NCI-H1092 (cell line): Measurements from ENCODE around the gene HNRNPH2.

Experiments
- DNase-seq: peaks from one replicate; lab custom pipeline; 2025; lab: John Stamatoyannopoulos, UW

HNRNPH2 gene

GRCh38 chrX:101395789-101396188 lies 12.2 kb upstream of the HNRNPH2 start:
- no peak for DNase-seq

GRCh38 chrX:101397779-101398178 lies 10.2 kb upstream of the HNRNPH2 start:
- DNase-seq: no peak

GRCh38 chrX:101398694-101399093 lies 9.3 kb upstream of the HNRNPH2 start:
- no peak for DNase-seq

- no peak for DNase-seq
Observed at GRCh38 chrX:101399825-101400224, 8.2 kb upstream of the HNRNPH2 start.

GRCh38 chrX:101407167-101407747 lies 765 bp upstream of the HNRNPH2 start:
- no peak for DNase-seq

DNA sequence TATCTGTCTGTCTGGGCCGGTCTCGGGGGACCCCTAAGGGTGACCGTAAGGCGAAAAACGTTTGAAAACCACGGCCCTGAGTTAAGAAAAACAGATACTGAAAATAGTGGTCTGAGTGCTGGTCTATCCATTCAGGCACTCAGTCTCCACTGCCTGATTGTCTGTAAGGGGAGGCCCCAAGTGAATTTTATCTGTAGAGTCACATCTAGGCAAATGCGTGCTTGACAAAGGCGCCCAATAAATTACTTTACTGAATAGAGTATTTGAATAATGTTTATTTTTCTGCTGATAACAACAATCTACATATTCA lies 465 bp downstream of the HNRNPH2 start:
- DNase-seq: no peak

GRCh38 chrX:101409043-101409442 lies 1.0 kb downstream of the HNRNPH2 start:
- no peak for DNase-seq

DNA sequence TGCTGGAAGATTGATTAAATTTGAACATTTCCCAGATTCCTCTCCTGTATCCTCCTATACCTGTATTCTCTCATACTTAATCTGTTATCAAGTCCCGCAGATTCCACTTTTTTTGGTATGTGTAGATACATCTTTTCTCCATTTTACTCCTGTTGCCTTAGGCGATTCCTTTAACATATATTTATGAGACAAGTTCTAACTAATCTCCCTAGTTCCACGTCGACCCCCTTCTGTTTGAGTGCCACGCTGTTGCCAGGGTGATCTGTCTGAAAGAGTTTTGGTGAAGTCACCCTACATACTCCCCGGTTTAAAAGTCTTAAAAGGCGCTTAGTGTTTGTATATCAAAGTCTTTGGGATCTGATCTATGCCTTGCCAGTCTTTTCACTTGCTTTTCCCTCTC lies 2.4 kb downstream of the HNRNPH2 start:
- no peak for DNase-seq

DNA sequence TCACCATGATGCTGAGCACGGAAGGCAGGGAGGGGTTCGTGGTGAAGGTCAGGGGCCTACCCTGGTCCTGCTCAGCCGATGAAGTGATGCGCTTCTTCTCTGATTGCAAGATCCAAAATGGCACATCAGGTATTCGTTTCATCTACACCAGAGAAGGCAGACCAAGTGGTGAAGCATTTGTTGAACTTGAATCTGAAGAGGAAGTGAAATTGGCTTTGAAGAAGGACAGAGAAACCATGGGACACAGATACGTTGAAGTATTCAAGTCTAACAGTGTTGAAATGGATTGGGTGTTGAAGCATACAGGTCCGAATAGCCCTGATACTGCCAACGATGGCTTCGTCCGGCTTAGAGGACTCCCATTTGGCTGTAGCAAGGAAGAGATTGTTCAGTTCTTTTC lies 4.0 kb downstream of the HNRNPH2 start:
- no peak for DNase-seq

- peak; percentile 35 for DNase-seq
Observed at GRCh38 chrX:101415180-101416145, 7.4 kb downstream of the HNRNPH2 start.

- no peak for DNase-seq
Observed at GRCh38 chrX:101416691-101417090, 8.7 kb downstream of the HNRNPH2 start.

- DNase-seq: no peak
Observed at GRCh38 chrX:101417190-101417589, 9.2 kb downstream of the HNRNPH2 start.

DNA sequence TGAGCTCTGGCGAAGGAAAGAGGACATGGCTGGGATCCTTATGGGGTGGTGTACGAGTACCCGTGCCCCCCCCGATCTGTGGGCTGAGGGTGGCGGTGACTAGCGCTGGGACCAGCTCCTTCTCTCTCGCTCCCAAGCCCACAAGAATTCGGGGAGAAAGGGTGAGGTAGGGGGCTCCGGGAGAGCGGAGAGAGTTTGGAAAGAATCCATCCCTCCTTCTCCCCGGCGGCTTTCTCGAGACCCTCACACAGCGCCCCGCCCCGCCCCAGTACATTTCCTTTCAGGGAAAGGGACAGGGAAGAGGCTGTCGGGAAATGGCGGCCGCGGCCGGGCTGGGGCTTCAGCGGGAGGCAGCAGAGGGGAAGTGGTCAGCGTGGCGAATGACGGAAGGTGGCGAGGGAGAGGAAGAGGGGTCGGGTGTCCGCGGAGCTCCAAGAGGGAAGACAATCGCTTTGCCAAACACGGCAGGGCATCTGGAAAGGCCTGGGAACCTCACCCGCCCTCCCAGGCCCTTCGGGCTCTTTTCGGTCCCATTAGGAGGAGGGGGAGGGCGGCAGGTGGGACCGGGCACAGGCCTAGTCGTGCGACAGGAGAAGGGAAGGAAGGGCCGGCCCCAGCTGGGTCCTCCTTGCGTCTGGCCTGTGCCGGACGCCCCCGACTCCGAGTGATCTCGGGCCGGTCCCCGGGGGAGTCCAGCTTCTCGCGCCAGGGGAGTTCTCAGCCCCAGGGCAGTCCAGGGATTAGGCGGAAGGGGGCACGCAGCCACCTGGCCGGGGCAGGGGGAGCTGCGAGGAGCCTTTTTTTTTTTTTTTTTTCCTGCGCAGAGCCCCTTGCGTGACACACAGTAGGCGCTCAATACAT lies 10.2 kb downstream of the HNRNPH2 start:
- peak; percentile 61 for DNase-seq

- DNase-seq: no peak
Observed at GRCh38 chrX:101419489-101419888, 11.5 kb downstream of the HNRNPH2 start.

DNA sequence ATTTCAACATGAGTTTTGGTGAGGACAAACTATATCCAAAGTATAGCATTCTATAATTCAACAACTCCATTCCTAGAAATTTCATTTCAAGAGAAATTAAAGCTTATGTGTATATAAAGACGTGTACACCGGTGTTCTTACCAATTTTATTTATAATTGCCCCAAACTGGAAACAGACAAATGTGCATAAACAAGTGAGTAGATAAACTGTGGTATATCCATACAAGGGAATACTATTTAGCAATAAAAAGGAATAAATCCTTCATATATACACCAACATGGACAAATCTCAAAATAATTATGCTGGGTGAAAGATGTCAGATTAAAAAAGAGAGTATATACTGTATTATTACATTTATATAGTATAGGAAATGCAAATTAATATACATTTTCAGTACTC lies 19.9 kb downstream of the HNRNPH2 start:
- no peak for DNase-seq

DNA sequence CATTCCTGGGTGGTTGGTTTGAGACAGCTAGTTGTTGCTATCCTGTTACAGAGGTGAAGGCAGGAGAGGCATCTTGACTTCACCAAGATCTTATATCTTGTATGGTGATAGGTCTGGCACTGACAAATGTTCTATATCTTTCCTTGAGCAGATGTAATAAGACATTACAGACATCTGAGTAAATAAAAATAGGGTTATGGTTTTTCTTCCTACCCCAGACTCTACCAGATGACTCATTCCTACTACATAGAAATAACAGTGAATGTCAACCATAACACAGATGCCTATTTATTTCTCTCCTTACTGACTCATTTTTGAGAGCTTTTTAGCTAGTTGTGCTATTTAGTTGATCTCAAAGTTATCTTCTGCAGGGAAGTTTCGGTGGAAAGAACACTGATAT lies 21.9 kb downstream of the HNRNPH2 start:
- DNase-seq: no peak

- no peak for DNase-seq
Observed at GRCh38 chrX:101430457-101431078, 22.5 kb downstream of the HNRNPH2 start.

DNA sequence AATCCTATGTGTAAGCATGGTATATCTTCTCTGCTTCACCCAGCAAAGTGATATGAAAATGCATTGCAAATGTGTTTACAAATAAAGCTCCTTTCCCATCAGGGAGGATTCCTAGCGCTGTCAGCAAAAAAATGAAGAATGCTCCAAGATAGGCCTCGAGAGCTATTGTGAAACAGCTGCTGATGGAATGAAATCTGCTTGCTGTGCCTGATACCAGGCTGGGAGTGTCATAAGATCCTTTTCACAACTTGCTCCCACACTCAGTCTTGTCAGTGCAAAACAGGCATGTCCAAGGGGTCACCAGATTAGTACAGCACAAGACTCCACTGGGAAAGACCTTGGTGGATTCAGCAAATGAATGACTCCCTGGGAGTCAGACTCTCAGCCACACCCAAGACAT lies 34.1 kb downstream of the HNRNPH2 start:
- DNase-seq: no peak

DNA sequence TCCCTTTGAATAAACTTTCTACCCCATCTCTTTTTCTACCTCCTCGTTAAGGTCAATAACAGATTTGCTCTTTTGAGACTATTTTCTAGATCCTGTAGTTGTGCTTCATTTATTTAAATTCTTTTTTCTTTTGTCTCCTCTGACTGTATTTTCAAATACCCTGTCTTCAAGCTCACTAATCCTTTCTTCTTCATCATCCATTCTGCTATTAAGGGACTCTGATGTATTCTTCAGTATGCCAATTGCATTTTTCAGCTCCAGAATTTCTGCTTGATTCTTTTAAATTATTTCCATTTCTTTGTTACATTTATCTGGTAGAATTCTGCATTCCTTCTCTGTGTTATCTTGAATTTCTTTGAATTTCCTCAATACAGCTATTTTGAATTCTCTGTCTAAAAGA lies 41.3 kb downstream of the HNRNPH2 start:
- DNase-seq: no peak

GRCh38 chrX:101450085-101450484 lies 42.1 kb downstream of the HNRNPH2 start:
- no peak for DNase-seq

- no peak for DNase-seq
Observed at GRCh38 chrX:101450961-101451360, 42.9 kb downstream of the HNRNPH2 start.

DNA sequence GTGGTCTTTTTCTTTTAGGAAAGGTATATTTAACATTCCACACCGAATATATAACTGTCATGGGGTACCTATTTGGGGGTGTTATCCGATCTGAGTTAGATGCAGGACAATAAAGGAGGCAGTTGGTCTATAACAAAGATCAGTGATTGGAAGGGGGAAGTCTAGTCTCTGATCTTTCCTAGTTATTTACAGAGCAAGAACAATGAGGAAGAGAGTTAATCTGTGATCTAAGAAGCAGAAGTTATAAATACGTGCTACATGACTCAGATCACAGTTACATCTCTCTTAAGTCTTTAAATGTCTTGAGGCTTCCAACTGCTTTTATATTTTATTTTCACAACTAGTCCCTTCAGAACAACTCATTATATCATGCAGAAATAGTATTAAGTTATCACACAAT lies 44.0 kb downstream of the HNRNPH2 start:
- DNase-seq: no peak
